Stimulated activated naive CD4-positive, alpha-beta T cell treated with Interleukin-2 at 50 U/mL for 16 hours (primary cell): Measurements from ENCODE around the gene RNF227.
"Not testable (repeated sequence)": the region's sequence is repeated elsewhere in the genome, so short reads cannot be mapped to it uniquely, and the experiment has no call there.

ENCODE experiments used
- DNase-seq: peaks from one replicate; lab custom pipeline; 2025; lab: John Stamatoyannopoulos, UW

RNF227 gene

GRCh38 chr17:7915611-7916384 is at the start of gene RNF227:
RNF227 (minus strand) TSS chr17:7916289; CDS start chr17:7916195, 94 bp downstream.
- peak; percentile 87 for DNase-seq

- no peak for DNase-seq
Observed at GRCh38 chr17:7961421-7961820, 45.3 kb upstream of the RNF227 start.

GRCh38 chr17:7959503-7960253 is 43.6 kb upstream of the RNF227 start:
- no peak for DNase-seq

- DNase-seq, result no peak
Observed at GRCh38 chr17:7956228-7956965, 40.3 kb upstream of the RNF227 start.

- no peak for DNase-seq
Observed at GRCh38 chr17:7955414-7956227, 39.5 kb upstream of the RNF227 start.

GRCh38 chr17:7953266-7953665 is 37.2 kb upstream of the RNF227 start:
- not testable (repeated sequence) for DNase-seq

- DNase-seq, result peak; percentile 28
Observed at GRCh38 chr17:7951143-7951792, 35.2 kb upstream of the RNF227 start.

- DNase-seq, result no peak
Observed at GRCh38 chr17:7950578-7950977, 34.5 kb upstream of the RNF227 start.

GRCh38 chr17:7947651-7948050 is 31.6 kb upstream of the RNF227 start:
- no peak for DNase-seq

GRCh38 chr17:7946441-7946840 is 30.4 kb upstream of the RNF227 start:
- no peak for DNase-seq

GRCh38 chr17:7945651-7946050 is 29.6 kb upstream of the RNF227 start:
- no peak for DNase-seq

- no peak for DNase-seq
Observed at GRCh38 chr17:7944326-7944725, 28.2 kb upstream of the RNF227 start.

GRCh38 chr17:7943291-7943690 is 27.2 kb upstream of the RNF227 start:
- DNase-seq, result no peak

- no peak for DNase-seq
Observed at GRCh38 chr17:7940743-7941142, 24.7 kb upstream of the RNF227 start.

- no peak for DNase-seq
Observed at GRCh38 chr17:7940034-7940433, 23.9 kb upstream of the RNF227 start.

GRCh38 chr17:7935859-7936258 is 19.8 kb upstream of the RNF227 start:
- DNase-seq, result no peak

- no peak for DNase-seq
Observed at GRCh38 chr17:7932949-7933348, 16.9 kb upstream of the RNF227 start.

GRCh38 chr17:7932483-7932891 is 16.4 kb upstream of the RNF227 start:
- peak; percentile 31 for DNase-seq

GRCh38 chr17:7931709-7932482 is 15.8 kb upstream of the RNF227 start, which contains the start of the genes CNTROB and TRAPPC1:
CNTROB (plus strand) TSS chr17:7932206; CDS start chr17:7933080, 874 bp downstream.
TRAPPC1 (minus strand) TSS chr17:7931946; CDS start chr17:7931829, 117 bp downstream.
- peak; percentile 99 for DNase-seq
